Glomerular visceral epithelial cell (primary cell): ENCODE results near the gene ZEB2.
A peak's percentile ranks its signal among the peaks of the same experiment; 100 is the strongest.

ENCODE experiments used
- DNase-seq: peaks from one replicate; pipeline ENCODE4 v3.0.0-alpha.2; 2016; ENCODE audit errors: extremely low spot score

The ZEB2 gene

DNA sequence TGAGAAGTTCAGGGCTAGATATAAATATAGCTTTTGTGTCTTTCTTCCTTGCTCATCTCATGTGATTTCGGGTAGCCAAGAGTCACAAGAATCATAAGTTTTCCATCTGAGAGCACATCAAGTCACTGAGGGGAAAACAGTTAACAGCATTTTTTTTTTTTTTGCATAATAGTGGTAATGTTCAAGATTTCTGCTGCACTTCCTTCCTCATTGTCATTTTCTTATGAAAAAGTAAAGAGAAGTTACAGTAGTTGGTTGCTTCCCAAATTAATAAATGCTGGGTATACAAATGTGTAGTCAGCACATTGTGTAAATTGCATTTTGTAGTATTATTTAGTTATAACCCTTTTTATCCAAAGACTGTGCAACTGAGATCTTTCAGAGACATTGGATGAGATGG lies 93.6 kb downstream of the ZEB2 start:
- no peak for DNase-seq

DNA sequence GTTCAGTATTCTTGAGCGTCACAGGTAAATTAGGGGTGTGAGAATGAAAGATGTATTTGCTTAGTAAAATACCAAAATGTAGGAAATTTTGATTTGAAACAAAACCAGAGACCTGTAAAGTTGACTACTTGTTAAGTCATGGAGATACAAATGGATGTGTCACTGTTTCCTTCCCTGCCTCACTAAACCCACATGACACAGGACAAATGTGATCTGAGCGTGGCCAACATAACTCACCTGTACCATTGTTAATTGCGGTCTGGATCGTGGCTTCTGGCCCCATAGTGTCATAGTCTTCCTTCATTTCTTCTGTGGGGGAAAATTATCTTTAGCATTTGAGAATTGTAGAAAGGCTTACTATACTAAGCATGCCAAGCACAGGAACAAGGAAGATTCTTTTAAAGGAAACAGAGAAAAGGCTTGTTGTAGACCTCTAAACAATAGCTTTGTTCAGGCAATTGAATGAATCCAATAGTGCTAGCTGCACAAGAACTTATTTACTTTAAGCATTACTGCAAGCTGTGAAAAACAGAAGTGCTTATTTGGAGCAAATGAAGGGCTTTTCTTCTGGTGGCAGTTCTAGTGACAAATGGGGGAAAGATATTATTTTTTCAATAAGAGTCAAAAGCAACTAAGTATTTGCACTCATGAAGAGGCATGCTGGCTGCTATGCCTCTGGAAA lies 95.2 kb downstream of the ZEB2 start:
- DNase-seq = no peak

DNA sequence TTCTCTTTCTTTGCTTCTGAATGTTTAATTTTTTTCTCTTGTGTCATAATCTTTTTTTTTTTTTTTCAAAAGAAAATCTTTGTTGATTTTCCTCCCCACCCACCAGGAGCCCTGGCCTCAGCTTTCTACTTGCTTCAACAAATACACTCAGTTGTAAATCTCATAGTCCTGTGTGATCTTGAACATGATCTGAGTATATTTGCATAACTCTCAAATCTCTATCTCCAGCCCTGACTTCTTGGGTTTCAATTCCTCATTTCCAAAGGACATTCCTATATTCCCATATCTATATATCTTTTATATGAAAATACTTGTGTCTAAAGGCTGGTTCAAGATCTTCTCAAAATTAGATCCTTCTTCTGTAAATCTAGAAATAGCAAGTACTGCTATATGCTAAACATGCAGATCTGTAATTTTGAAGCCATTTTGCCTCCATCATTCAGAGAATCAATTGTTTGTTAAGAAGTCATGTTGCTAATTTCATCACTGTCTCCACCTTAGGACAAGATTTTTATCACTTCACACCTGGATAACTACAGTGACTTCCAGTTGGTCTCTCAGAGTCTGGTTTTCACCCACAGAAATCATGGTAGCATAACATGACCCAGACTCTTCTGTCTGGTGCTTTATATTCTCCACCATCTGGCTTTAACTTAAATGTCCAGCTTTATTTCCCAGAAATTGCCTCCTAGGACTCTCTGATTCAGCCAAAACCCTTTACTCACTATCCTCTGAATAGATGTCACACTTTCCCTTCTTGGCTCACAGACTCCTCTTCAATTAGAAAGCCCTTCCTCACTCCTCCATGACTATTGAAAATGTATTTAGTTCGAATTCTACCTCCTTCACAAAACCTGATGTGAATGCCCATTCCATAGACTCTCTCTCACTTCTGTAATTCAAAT lies 98.1 kb downstream of the ZEB2 start:
- no peak for DNase-seq

DNA sequence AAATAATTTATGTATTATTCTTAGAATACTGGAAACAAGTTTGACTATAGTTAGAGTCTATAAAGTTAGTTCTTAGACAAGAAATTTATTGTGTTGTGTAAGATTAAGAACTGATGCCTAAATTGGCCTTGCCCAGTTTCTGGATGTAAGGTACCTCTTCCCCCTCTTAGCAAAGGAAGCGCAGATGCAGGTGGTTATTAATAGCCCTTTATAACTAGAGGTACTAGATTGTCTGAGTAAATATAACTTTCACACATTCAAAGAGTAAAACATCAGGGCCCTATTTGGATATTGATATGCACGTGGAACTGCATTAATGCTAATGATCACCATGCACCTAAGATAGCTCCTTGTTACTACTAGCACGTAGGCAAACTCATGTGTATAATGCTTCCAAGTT lies 100.7 kb downstream of the ZEB2 start:
- no peak for DNase-seq

DNA sequence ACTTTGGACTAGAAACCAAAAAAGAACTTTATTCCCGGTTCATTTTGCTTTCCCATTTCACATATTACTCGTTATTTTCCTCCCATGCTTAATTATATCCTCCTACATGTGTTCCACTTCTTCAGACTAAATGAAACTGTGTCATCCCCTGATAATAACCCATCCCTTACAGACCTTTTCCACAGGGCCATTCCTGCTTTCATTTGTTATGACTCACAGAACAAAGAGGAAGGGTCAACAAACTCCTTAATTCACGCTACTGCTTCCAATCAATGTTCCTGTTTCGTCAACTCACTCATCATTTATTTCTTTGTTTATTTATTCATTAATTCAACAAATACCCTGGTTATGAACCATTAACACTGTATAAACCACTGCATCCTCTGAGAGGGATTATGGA lies 104.5 kb downstream of the ZEB2 start:
- DNase-seq = no peak

DNA sequence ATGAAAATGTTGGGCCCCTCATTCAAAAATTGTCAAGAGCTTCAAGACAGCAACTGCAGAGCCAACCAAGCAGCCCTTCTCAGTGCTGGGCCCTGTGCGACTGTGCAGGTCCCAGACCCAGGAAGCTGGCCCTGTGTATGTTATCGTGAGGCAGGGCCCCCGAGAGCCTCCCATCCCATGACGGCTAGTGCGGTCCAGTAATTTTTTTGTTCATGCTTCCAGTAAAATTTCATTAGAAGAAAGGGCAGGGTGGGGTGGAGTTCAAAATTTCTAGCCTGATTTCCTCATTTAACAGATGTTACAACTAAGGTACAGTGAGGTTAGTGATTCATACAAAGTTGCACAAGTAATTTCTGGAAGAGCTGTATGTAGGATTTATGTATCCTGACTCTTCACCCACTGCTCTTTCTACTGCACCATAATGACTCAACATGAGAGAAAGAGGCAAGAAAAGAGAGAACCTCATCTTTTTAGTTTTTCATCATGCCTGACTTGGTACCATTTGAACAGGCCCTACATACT lies 105.5 kb downstream of the ZEB2 start:
- DNase-seq = peak; percentile 75

DNA sequence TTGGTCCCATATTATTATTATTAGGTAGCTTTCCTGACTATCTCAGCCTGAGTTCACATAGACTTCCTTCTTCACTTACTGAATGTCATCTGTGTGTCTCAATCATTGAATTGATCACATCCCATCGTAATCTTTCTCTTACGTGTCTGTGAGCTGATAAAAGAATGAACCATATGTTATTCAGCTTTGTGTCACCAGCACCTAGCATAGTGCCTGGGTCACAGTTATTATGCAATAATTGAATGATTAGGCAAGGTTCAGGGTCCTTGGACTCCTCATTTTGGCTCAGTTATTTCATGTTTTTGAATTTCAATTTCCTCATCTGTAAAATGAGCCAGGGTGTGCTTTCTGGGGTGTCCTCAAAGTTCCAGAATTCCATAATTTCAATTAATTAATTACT lies 107.2 kb downstream of the ZEB2 start:
- DNase-seq = no peak

DNA sequence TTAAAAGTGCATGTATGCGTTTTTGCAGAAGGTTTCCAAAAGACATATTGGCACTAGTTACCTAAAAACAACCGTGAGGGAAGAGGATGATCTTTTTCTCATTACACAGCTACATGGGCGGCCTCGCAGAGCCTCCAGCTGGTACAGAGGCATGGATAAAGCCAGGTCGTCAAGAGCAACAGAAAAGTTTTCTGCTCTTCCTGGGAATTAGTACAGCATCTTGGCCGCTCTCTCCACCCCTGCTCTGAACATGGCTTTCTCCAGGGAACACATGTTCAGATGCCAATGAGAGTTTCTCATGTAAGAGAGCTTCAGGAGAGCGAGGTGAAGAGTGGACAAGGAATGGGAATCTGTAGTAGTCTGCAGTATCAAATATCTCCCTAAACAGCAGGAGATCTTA lies 108.4 kb downstream of the ZEB2 start:
- no peak for DNase-seq

DNA sequence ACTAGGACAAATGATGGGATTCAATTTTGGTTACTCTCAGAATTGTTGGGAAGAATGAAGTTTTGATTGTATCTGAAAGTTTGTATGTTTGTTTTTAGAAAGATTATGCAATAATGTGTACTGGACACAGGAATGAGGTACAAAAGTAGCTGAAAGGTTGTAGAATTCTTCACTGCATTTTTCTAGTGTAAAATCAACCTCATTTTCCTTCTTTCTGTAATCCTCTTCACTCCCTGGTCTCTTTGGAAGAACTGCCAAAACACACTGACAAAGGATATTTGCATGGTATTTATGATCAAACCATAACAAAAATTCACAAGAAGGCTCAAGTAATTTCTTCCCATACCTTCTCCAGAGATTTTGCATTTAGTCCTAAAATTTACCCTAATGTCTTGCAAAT lies 110.7 kb downstream of the ZEB2 start:
- no peak for DNase-seq

DNA sequence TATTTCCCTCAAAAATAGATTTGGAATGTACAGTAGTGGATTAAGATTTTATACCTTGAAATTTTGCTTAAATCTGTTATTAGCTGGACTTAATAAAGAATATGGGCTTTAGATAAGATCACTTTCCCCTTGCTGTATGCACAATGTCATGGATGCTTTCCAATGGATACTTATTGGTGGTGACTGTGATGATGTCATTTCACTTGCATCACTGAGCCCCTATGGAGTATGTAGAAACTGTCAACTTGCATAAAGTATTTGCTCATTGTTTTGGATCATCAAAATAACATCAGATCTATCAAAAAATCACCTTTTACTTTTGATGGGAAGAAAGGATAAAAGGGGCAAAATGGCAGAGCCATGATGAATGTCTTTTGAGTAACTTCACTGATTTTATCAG lies 112.7 kb downstream of the ZEB2 start:
- no peak for DNase-seq

DNA sequence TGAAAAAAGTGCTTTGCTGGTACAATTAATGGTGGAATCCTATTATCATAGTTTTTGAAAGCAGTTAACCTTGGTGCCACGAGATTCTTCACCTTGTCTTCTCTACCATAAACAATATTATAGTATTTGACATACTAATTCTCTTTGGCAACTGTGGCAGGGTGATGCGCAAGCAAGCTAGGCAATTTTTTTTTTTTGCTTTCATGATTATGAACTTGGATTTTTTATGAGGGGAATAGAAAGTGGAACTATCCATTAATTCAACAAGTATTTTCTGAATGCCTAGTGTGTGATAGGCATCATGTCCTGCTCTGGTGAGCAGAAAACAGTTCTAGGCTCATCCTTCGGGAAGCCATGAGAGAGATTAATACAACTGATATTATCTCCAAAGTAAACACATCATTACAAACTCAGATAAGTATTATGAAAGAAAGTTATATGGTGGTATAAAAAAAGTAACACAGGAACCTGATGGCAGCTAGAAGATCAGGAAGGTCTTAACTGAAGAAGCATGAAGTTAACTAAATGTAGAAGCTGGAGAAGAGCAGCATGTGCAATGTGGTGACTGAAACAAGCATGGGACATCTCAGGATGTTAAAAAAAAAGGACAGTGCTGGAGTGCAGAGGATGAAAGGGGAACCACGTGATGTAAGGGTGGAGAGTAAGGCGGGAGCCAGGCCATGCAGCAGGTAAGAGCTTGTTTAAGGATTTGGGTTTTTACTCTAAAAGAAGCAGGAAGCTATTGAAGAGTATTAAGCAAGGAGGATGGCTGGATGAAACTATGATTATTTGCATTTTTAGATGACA lies 113.7 kb downstream of the ZEB2 start:
- no peak for DNase-seq

DNA sequence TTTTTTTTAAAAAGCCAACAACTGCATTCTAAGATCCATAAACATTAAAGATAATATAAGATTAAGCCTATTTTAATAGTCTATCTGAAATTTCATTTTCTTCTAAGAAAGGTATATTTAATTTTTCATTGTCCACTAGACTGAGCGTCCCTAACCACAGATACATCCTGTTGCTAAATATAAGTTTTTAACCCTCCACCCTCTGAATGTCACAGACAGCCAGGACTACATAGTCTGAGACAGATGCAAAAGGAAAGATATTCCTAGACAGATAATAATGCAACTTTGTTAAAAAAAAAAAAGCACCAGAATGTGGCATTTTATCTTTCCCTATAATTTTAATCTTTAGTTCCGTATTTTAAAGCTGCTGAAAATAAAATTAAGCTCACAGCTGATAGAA lies 114.6 kb downstream of the ZEB2 start:
- no peak for DNase-seq

DNA sequence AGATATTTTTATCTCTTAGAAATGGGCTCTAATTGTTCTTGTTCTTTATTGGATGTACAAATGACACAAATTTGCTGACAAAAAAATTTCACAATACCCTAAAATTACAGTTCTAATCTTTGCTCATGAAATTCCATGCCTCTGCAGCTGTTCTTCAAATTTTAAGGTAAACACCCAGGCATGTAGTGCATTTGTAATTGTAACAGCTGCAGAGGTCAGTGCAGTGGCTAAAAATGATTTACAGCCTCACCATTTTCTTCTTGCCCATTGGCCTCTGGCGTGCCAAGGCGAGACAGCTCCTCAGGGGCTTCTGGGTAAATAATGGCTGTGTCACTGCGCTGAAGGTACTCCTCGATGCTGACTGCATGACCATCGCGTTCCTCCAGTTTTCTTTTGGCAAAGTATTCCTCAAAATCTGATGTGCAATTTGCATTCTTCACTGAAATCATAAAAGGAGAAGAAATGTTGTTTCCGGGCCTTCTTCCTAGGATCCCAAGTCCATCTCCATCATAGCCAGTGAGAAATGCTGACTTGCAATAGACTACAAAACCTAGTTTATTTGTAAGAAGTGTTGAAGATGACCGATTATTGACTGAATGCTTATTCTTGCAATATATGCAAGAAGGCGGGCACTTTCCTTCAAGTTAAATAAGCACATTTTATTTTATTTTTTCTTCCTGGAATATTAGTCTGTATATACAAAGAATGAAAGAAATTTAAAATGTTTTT lies 115.2 kb downstream of the ZEB2 start:
- DNase-seq = no peak

DNA sequence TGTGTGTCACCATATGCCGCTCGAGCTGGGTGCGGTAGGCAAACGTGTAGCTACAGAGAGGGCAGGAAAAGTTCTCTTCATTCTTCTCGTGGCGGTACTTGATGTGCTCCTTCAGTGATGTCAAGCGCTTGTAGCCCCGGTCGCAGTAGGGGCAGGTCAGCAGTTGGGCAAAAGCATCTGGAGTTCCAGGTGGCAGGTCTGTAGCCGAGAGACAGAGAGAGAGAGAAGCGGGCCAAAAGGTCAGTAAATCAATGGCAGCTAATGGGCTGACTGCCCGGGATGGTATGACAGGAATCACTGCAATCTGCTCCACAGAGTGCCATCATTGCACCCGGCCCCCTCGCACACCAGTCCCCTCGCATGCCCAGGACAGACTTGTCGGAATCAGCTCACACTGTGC lies 116.0 kb downstream of the ZEB2 start:
- DNase-seq = no peak

DNA sequence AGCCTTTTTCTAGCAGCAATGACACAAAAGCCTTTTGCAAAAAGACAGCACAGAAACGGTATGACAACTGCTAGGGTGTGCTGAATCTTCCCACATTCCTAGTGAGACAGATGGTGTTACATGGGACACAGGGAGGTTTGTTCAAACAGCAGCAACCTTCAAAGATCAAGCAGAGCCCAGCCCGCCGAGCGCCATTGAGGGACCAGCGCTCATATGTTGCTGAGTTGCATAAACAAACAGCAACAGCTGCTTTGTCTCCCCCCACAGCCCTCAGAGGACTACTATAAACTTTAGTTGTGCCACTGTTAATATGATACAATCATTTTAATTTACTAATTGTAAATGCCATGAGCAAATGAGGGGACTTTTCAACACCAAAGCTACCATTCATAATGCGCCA lies 117.7 kb downstream of the ZEB2 start:
- no peak for DNase-seq

DNA sequence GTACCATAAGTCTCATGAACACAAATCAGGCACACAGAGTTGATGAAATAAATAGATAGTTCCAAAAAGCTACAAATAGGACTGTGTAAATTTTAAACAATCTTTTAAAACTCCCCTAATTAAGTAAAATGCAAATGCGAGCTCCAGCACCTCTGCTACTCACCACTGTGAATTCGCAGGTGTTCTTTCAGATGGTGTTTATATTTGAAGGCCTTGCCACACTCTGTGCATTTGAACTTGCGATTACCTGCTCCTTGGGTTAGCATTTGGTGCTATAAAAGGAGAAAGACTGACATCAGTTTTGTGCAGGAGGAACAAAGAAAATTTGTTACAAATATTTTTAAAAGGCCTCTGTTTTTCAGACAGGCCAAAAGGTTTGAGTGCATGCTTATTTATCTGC lies 118.9 kb downstream of the ZEB2 start:
- DNase-seq = no peak

DNA sequence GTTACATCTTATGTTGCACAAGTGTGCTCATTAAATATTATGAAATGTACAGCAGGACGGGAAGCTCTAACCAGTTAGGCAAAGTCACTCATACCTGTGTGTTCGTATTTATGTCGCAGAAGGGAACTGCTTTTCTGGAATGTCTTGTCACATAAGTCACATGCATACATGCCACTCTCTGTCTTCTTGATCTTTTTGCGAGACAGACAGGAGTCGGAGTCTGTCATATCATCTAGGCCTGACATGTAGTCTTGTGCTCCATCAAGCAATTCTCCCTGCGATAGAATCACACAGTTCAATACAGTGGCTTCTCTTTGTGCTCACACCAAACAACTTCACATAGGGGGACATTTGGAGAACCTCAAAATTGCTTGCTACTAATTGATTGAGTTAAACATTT lies 123.6 kb downstream of the ZEB2 start:
- DNase-seq = no peak

DNA sequence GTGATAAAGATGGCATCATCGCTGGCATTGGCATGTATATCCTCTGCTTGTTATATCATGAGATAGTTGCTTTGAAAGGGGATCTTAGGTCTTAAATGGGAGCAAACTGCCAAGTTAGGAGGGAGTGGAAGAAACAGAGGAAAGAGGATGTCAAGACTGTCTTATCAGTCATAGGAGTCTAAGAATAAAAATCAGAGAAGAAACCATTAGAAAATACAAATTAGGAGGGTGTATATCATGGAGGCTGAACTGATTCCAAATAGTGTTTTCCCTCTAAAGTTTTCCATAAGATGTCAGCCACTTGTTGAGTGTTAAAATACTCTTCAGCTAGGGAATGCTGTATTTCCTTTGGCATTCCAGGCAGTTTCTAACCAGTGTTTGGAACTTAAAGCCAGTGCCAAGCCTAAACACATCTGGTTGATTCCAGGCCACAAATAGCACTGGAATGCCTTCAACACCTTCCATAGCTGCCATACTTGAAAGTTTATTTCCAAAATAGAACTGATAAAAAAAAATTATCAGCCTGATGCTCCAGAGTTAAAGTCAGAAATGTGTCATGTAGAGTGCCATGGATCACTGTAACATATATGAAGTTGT lies 129.4 kb downstream of the ZEB2 start:
- DNase-seq = no peak

DNA sequence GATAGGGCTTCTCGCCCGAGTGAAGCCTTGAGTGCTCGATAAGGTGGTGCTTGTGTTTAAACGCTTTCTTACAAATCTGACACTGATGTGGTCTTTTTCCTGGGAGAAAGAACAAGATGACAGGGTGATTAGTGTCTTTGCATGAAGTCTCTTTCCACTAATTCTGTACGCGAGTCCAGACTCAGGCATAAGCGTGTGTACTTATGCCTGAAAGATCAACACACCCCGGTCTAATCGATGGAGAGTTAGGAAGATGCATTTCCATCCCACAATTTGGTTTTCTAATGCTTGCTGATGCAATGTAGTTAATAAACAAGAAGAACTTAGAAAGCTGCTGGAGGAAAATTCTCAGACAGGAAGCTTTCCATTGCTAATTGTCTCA lies 130.0 kb downstream of the ZEB2 start:
- no peak for DNase-seq

DNA sequence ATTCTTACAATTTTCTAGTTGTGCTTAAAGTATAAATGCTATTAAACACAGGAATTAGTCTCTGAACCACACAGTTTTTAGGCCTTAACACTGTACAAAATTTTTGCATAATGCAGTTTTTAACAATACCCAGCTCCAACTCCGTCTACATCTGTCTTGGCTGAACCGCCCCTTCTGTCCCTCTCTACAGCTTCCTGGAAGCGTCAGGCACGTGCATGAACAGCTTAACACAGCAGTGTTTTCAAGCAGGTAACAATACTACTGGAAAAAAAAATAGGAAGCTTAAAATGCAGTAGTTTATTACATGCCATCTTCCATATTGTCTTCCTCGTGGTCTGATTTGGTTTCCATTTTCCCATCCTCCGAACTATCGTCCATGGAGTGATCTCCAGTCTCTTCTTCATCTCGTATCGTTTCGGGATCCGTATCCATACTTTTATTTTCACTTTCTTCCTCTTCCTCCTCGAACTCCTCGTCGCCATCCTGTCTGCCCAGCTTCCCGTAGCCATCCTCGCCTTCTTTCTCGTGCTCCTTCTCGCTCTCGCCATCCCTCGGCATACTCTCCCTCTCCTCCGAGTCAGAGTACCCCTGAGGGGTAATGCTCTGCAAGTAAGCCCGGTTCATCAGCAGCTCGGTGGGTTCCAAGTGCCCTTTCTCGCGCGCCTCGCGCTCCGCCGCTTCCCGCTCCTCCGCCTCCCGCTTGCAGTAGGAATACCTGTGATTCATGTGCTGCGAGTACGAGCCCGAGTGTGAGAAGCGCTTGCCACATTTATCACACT lies 130.6 kb downstream of the ZEB2 start:
- DNase-seq = no peak

DNA sequence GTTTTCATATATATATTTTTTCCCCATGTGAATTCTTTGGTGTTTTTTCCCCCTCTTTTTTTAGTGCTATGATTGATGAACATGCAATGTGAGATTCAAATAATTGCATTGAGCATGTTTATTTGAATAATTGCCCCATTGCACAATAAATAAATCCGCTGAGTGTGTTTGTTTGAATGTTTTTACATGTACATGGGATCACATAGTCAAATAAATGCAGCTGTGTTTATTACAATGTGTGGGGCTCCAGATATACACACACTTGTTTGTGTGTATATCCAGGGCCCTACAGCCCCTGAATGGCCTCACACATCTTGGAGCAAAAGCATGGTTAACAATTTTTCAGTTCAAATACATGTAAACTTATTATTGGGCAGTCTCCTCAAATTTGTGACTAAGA lies 134.5 kb downstream of the ZEB2 start:
- DNase-seq = no peak
